VCaP (cell line): Measurements from ENCODE around the gene USP3.

Experiments used
- H3K27ac ChIP-seq: fragments of 450-650 bp; 2 replicates; pipeline ENCODE4 v1.5.1; 2017
- CTCF ChIP-seq: fragments of 450-650 bp; conservative IDR thresholded peaks from 2 replicates; pipeline ENCODE4 v1.5.1; 2017; ENCODE audit warnings: mild to moderate bottlenecking, moderate library complexity

The USP3 gene

GRCh38 chr15:63461230-63461985, 43.0 kb upstream of the USP3 start:
- no peak for TF ChIP-seq CTCF
- peak overlapping the region; percentile 86 for H3K27ac ChIP-seq

- peak overlapping the region; percentile 86 for H3K27ac ChIP-seq
- no peak for TF ChIP-seq CTCF
Measured at GRCh38 chr15:63462088-63462487, 42.3 kb upstream of the USP3 start.

- TF ChIP-seq CTCF = no peak
Measured at GRCh38 chr15:63463036-63463435, 41.4 kb upstream of the USP3 start.

GRCh38 chr15:63463793-63464192, 40.6 kb upstream of the USP3 start:
- no peak for TF ChIP-seq CTCF
- H3K27ac ChIP-seq = peak overlapping the region; percentile 86

More at GRCh38 chr15:63463036-63463435, 41.4 kb upstream of the USP3 start:
- peak overlapping the region; percentile 86 for H3K27ac ChIP-seq

GRCh38 chr15:63465104-63465503, 39.3 kb upstream of the USP3 start:
- TF ChIP-seq CTCF = no peak
- H3K27ac ChIP-seq = peak overlapping the region; percentile 86; the same call in 1 of the 2 replicates

GRCh38 chr15:63466378-63467192, 37.8 kb upstream of the USP3 start:
- H3K27ac ChIP-seq = peak overlapping the region; percentile 86
- TF ChIP-seq CTCF = peak; percentile 76

GRCh38 chr15:63469190-63469589, 35.2 kb upstream of the USP3 start:
- no peak for TF ChIP-seq CTCF

More at GRCh38 chr15:63469190-63469589, 35.2 kb upstream of the USP3 start:
- no peak overlapping the region for H3K27ac ChIP-seq
